Measurements from ENCODE around the gene TRAF3.
"Not testable (repeated sequence)": the region's sequence is repeated elsewhere in the genome, so short reads cannot be mapped to it uniquely, and the experiment has no call there.

The TRAF3 gene

DNA sequence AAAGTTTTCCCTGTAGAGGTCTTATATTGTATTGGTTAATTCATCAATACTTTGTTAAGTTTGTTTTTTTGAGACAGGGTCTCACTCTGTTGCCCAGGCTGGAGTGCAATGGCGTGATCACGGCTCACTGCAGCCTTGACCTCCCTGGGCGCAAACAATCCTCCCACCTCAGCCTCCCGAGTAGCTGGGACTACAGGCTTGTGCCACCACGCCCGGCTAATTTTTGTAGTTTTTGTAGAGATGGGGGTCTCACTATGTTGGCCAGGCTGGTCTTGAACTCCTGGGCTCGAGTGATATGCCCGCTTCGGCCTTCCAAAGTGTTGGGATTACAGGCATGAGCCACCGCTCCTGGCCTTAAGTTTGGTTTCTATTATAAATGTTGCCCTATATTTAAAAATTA, 149.6 kb downstream of the TRAF3 start:
- not testable (repeated sequence) for DNase-seq

DNA sequence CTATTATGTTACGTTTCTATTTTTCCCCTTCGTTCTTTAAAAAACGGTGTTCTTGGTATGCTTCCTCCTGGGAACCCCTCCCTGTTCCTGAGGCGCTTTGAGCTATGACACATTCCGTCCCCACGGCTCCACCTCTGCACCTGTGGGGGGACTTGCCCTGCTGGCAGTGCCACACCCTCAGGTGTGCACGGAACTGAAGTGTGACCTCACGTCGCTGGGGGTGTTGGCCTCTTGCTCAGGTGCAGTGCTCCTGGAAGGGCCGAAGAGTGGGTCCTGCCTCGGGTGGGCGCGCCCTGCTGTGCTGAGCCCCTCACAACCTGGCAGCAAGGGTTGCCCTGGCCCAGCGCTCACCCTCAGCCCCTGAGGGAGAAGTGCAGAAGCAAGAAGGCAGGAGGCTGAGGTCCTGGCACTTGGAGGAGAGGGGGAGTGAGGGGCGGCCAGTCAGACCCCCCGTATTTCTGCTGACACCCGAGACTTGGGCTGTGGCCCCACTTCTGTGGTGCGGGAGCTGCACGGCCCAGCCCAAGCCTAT, 150.2 kb downstream of the TRAF3 start:
- no peak for DNase-seq

DNA sequence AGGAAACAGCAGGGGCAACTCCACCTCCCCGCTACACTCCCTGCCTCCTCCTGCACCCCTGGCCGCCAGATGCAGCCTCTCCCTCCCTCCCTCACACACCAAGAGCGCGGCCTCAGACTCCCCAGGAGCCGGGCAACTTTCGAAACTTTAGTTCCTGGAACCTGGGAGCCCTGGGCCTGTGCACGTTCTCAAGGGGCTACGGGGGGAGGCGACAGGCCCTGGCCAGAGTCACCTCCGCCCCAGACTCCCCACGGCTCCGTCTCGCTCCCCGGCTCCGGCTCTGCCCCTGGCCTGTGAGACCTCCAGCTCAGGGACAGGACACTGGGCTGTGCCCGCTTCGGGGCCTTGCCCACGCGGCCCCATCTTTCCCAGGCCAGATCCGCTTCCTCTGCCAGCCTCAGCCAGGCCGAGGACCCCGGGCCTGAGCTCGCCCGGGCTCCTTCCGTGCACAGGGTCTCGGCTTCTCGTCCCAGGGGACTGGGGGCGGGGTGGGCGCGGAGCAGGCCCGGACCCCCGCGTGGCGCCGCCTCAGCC, 150.7 kb downstream of the TRAF3 start:
- no peak for DNase-seq

DNA sequence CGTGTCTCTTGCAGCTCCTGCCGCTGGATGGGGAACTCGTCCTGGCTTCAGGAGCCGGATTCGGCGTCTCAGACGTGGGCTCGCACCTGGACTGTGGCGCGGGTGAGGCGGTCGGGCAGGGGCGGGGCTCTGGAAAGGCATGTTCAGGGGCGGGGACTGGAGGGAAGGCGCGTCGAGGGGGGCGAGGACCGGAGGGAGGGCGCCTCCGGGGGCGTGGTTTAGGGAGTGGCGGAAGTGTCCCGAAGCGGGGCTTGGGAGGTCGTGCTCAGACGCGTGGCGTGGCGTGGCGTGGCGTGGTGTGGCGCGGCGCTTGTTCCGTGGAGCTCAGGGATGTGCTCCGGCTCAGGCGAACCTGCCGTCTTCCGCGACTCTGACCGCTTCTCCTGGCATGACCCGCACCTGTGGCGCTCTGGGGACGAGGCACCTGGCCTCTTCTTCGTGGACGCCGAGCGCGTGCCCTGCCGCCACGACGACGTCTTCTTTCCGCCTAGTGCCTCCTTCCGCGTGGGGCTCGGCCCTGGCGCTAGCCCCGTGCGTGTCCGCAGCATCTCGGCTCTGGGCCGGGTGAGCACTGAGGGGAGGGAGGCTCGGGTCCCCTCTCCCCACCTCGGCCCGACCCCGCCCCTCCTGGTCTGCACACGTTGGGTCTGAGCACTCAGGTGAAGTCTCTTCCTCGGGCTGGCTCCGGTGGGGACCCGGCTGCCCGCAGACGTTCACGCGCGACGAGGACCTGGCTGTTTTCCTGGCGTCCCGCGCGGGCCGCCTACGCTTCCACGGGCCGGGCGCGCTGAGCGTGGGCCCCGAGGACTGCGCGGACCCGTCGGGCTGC, 151.4 kb downstream of the TRAF3 start:
- DNase-seq = no peak

DNA sequence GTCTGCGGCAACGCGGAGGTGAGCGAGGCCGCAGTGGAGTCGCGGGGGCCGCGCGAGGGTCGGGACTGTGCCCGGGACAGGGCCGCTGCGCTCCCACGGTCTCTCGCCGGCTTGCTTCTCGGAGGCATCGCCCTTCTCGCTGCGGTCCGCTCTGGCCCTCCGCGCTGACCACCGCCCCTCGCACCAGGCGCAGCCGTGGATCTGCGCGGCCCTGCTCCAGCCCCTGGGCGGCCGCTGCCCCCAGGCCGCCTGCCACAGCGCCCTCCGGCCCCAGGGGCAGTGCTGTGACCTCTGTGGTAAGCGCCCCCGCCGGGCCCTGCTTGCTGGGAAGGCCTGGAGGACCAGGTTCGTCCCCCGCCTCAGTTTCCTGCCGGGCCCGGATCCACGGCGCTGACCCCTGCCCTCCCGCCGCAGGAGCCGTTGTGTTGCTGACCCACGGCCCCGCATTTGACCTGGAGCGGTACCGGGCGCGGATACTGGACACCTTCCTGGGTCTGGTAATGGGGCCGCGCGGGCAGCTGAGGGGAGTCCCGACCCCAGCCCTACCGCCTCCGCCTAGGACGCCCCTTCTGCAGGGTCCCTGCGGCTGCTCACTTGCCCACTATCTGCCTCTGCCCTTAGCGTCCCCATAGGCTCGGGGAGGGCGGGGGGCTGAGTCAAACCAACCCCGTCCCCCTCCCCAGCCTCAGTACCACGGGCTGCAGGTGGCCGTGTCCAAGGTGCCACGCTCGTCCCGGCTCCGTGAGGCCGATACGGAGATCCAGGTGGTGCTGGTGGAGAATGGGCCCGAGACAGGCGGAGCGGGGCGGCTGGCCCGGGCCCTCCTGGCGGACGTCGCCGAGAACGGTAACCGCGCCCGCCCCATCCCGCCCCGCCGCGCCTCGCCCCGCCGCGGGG, 152.2 kb downstream of the TRAF3 start:
- no peak for DNase-seq

DNA sequence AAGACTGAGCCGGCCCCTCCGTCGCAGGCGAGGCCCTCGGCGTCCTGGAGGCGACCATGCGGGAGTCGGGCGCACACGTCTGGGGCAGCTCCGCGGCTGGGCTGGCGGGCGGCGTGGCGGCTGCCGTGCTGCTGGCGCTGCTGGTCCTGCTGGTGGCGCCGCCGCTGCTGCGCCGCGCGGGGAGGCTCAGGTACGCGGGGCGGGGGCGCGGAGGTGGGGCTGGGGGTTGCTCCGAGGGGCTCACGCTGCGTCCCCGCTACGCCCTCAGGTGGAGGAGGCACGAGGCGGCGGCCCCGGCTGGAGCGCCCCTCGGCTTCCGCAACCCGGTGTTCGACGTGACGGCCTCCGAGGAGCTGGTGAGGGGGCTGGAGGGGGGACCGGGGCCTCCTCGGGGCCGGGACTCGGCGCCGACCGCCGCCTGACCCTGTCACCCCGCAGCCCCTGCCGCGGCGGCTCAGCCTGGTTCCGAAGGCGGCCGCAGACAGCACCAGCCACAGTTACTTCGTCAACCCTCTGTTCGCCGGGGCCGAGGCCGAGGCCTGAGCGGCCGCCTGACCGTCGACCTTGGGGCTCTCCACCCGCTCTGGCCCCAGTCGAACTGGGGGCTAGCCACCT, 153.0 kb downstream of the TRAF3 start:
- no peak for DNase-seq

DNA sequence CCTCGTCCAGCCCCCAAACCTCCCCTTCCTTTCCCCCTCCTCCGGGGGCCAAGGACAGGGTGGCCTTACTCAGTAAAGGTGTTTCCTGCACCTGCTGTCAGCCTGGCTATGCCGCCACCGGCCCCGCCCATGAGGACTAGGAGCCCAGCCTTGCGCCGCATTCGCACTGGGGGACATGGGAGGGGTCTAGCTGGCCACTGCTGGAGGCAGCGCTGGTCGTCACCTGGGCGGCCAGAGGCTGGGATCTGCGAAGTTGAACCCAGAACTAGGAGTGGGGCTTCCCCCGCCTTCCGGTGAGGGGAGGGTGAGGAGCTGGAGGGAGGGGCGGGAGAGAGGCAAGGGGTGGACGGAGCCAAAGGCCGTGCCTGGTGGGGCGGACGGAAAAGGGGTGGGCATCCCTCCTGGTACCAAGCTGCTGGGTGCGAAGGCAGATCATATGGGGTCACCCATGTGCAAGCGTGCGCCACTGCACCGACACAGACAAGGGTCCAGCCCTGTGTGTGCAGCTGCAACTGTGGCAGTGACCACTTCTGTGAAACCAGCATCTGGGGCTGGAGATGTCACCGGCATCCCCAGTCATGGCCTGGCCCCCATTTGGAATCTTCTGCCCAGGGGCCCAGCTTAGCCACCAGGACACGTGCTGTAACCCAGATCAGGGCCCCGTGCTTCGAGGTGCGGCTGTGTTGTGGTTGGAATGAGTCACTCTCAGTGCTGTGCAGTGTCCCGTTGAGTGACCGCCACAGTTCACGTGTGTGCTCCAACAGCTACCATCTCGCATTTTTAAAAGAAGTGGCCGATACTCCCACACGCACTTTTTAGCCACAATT, 153.7 kb downstream of the TRAF3 start:
- peak; percentile 27 for DNase-seq

DNA sequence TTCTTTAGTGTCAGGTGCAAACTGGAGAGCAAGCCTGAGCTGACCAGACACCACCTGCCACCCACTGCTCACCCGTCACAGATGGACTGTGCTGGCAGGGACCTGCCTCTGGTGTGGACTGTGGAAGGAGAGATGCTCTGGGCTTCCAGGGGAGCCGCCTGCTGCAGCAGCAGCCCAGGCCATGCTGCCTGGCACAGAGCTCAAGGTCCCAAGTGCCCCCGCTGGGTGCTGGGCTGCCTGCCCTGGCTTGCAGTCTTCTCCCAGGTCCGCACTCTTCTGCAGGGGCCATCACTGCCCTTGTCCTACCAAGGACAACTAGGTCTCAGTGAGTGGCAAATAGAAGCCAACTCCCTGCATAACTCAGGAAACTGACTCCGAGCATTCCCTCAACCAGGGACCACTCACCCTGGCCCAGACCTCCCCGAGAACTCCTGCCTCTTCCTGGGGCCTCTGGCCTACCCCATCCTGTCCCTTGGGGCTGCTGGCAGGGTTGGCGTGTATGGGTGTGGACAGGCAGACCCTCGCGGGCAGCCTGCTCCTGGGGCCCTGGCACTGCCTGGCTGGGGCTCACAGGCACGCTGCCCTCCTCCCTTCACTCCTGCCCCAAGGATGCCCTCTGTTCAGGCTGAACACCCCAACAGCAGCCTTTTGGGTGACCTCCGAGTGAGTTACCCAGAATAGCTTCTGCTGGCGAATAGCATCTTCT, 154.5 kb downstream of the TRAF3 start:
- no peak for DNase-seq

DNA sequence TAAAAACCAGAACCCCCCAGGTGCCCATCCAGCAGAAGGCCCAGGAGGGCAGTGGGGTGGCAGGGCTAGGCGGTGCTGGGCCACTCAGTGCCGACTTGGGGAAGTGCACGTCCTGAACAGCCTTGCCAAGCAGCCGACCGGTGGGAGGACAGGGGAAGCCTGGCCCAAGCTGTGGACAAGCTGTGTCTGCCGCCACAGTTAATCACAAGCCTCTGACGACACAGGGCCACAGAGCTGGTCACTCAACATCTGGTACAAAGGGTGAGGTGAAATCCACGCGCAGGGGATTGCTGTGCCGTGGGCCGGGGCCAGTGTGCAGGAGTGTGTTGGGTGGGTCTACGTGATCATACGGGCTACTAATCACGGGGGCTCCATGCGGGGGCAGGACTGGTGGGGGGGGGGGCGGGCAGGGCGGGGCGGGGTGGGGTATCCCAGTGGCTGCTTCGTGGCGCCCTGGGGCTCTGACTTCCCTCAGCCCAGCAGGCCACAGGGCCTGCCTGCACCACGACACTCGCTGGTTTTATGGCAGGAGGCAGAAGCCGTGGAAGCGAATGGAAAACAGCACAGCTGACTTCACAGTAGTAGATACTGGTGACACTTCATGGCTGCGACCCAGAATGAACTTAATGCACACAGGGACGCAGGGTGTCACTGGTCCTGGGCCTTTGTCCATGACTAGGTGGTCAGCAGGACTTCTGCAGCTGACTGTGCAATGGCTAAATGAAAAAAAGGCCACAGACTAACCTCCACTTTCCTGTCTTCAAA, 155.4 kb downstream of the TRAF3 start:
- no peak for DNase-seq

DNA sequence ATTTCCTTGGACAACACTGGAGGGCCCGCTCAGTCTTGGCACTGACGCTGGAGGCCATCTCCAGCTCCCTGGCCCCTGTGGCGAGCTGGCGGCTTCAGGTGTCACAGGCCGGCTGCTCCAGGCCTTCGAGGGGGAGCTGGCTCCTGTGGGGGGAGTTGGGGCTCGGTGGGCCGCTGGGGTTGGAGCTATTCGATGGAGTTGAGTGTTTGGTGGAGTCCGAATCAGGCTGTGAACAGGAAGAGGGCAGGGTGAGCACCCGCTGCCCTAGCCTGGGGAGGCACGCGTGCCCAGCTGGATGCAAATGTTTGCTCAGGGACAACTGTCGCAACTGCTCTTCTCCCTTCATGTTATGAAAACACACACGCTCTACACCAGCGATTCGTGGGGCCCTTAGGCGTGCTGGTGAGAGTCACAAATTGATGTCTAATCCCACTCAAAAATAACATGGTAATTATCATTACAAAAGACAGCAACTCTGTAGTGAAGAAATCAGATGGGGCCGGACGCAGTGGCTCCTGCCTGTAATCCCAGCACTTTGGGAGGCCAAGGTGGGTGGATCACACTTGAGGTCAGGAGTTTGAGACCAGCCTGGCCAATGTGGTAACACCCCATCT, 156.5 kb downstream of the TRAF3 start:
- DNase-seq = no peak

DNA sequence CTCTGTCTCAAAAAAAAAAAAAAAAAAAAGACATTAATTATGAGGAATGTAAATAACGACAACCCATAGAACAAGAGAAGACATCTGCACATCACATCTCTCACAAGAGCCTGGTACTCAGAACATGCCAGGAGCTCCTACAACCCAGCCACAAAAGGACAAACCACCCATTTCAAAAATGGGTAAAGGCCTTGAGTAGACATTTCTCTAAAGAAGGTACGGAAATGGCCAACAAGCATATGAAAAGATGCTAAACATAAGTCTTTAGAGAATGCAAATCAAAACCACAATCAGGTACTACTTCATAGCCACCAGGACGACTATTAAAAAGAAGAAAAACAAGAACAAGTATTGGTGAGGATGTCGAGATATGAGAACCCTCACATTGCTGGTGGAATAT, 158.5 kb downstream of the TRAF3 start:
- DNase-seq = no peak

DNA sequence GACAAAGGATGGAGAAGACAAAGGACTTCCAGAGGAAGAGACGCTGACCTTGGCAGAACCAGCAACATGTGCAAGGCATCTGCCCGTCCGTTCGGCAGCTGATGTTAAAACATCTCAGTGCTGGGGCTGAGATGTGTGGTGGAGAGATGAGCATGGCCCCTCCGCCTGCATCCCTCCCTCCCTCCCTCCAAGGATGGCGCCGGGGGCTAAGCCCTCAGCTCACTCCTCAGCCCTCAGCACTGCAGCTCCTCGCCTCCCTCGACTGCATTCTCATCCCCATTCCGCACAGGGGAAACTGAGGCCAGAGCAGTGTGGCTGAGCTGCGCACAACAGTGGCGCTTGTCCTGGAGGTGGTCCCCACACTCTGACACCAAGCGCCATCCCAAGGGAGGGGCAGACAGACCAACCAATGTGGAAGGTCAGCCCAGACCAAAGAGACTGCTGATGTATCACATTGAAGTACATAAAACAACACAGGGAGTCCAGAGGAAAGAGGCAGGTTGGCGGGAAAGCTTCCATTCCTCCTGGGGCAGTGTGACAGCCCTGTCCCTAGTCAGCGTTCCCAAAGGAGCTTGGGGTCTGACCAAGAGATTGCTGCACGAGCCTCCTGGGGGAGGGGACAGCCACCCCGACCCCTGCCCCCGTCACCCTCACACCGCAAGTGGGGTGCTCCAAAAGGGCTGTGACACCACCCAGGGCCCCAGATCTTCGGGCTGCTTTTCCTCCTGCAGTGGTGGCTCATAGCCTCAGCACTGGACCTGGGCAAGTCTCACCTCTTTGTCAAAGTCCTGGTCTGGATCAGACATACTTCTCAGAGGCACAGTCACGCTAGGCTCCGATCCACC, 160.3 kb downstream of the TRAF3 start:
- DNase-seq = no peak

DNA sequence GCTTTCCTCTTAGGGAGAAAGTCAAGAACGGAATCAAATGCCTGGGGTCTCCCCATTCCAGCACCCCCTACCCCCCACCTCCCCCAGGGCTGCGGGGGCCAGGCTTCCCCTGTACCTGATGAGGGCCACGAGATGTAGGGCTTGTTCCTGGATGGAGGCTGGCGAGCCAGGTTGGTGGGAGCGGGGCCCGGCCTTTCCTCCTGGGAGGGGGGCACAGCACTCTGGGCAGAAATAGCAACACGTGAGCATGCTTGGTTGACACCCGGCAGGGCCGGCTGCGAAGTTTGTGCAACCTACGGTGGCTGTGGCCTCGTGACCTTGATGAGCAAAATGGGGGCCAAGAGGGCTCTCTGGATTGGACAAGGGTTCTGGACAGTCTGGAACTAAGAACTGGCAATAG, 160.9 kb downstream of the TRAF3 start:
- DNase-seq = no peak

DNA sequence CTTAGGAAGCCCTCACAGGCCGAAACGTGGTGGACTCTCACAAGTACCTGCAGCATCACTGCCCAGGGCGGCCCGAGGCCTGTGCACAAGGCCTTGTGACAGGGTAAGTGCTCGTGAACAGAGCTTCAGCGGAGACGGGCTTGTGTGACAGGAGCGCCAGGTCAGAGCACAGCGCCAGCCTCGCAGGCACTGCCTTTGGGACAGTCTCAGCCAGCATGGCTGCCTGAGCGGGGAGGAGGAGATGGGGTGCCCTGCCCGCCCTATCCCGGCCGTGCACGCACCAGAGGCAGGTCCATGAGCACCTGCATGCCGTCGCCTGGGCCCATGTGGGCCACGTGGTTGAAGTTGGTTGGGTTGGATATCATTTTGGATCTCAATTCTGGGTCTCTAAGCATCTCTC, 162.1 kb downstream of the TRAF3 start:
- no peak for DNase-seq

DNA sequence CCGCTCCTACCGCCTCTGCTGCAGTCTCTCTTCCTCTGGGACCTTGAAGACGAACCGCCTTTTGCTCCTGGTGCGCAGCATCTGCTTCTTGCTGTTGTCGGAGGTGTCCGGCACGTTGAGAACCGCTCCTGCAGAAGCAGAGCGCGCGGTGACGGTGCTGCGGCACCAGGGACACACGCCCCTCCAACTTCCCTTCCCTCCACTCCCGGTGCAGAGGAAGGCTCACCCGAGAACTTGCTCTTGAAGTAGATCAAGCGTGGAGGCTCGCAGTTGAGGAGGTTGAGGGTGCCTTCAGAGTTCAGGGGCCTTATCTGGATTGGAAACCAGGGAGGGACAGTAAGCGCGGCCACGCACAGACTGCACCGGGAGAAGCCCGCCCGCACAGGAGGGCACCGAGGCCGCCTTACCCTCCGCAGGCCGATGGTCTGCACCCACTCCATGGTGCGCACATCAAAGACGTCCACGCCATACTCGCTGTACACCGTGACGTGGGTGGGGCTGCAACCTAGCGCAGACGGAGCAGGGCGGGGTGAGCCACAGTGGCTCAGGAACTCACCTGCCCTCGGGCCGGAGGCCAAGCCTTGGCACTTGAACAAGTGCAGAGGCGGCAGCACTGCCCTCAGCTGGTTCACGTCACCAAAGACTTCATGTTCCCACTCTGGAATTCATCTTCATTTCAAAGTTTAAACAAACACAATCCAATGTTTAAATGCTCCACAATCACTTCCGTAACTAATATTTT, 162.7 kb downstream of the TRAF3 start:
- no peak for DNase-seq

DNA sequence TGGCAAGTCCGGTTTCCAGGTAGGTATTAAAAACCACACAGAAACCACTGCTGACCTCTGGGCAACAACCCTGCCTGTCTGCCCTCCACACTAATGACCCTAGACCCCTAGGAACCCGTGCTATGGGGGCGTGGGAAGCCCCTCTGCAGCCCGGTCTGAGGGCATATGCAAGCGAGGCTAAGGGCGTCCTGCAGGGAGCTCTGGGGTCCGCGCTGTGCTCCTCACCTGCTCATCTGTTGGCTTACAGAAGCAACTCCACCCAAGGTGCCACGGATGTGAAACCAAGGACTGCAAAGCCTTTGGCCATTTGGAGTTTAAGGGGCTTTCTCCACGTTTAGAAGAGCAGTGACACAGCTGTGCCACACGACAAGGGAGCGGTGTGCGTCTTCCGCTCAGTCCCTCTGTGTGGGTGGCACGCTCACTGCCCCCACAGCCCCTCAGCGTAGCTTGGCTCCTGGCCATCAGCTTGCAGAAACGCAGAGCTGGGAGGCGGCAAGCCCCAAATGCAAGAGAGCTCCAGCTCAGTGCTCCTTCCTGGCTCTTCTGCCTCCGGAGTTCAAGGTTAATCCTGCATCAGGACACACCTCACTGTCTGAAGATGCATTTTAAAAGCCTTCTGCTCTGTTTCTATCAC, 163.6 kb downstream of the TRAF3 start:
- DNase-seq = no peak

DNA sequence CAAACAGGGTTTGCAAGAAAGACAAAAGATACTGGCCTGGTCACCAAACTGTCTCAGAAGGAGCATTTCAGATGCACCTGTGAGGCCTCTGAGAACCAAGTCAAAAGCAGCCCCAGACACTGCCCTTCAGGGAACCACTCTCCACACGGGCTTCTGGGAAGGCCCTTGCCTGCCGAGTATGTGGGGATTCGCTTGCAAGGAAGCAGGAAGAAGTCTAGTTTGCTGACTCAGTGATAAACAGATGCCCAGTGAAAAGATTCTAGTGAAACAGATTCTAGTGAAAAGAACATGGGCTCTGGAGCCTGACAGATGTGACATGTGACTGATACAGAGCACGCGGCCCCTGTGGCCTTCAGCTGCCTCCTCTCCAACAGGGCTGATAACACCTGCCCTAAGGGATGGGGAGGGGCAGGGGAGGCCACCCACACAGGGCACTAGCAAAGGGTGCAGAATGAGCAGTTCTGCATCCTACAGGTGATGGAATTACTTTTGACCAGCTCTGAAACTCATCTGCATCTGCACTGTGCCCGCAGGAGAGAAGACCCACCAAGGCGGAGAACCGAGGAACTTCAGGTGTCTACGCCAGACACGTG, 164.3 kb downstream of the TRAF3 start:
- no peak for DNase-seq

DNA sequence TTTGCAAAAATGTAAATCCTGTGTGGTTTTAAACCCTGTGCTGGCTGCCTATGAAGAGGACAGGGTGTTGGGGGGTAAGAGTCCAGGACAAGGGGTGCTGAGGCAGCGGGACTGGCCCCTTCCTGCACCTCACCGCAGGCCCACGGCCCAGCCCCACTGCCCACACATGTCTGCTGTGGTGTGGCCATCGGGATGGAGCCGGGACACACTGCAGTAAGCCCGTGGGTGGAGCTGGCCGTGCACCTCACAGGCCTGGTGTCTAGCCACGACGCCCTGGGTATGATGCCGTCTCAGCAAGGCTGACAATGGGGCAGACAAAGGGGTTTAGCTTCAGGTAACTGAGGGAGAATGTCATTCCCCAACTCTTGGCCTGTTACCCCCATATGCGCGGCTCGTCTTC, 164.8 kb downstream of the TRAF3 start:
- DNase-seq = no peak

Data from kidney glomerular epithelial cell (primary cell).